ENCODE data around the gene PSTPIP1. TPM values are rescaled to one million over a fixed set of nuclear protein-coding genes. Genes with fewer than 3 reads are reported as not detected.

PSTPIP1 gene
- polyA plus RNA-seq, 1 donor (not counting 4 experiments of a cell fraction or from before 2014, with no cell fraction given) = 9.6 TPM

- no peak overlapping the region for H3K27ac ChIP-seq (ENCODE audit: control insufficient read depth, insufficient read depth, low read length)
- peaks cover 10% of the 10 kb centered on the region for H3K4me1 ChIP-seq (ENCODE audit: control insufficient read depth, extremely low read depth, insufficient read depth, low read length)
- H4K20me1 ChIP-seq (ENCODE audit: control insufficient read depth, extremely low read depth, insufficient read depth, low read length) = no peaks in the 10 kb centered on the region
- H3K36me3 ChIP-seq (ENCODE audit: control insufficient read depth in 2 of 2, extremely low read depth in 1 of 2, insufficient read depth in 2 of 2, low read length in 2 of 2) = no peaks in the 10 kb centered on the region
- no peak overlapping the region for H3K9ac ChIP-seq (ENCODE audit: control insufficient read depth, extremely low read depth, insufficient read depth, low read length)
- H3K27me3 ChIP-seq (ENCODE audit: control insufficient read depth, extremely low read depth, insufficient read depth, low read length) = no peaks in the 10 kb centered on the region
- no peak overlapping the region for H2AFZ ChIP-seq (ENCODE audit: control insufficient read depth, low read length)
- dilution Hi-C loops (cut with MboI; ENCODE audit: extremely low pct_ligation_motif_present, low sequenced_read_pairs) = no loop called here
- DNase-seq (ENCODE audit: low read depth, low spot score) (no peak), FAIRE-seq (no peak)
- no peak overlapping the region for H3K4me3 ChIP-seq (ENCODE audit: control insufficient read depth in 2 of 3, extremely low read depth in 1 of 3, insufficient read depth in 2 of 3, low read depth in 1 of 3, low read length in 3 of 3)
- peaks cover 7% of the 10 kb centered on the region for H3K79me2 ChIP-seq (ENCODE audit: control insufficient read depth, insufficient read depth, low read length)
- H3K9me1 ChIP-seq (ENCODE audit: control insufficient read depth, extremely low read depth, insufficient read depth, low read length) = peaks cover 3% of the 10 kb centered on the region
- H3K9me3 ChIP-seq (ENCODE audit: control insufficient read depth, low read depth, low read length) = no peaks in the 10 kb centered on the region
- TF ChIP-seq EZH2 (IDR thresholded peaks at IDR 0.05; ENCODE audit: low read length) = no peak
- TF ChIP-seq CTCF (optimal IDR thresholded peaks at IDR 0.05 in 1 of 3, IDR thresholded peaks at IDR 0.05 in 1 of 3, conservative IDR thresholded peaks at IDR 0.05 in 1 of 3; ENCODE audit: extremely low read depth in 1 of 3, insufficient read depth in 2 of 3, low read length in 3 of 3) = no peak
- H3K4me2 ChIP-seq (ENCODE audit: control insufficient read depth, extremely low read depth, insufficient read depth, low read depth, low read length) = no peak overlapping the region
Measured at GRCh38 chr15:77012117-77012712, 17.3 kb downstream of the PSTPIP1 start.

- Histone ChIP-seq H3K79me2 (ENCODE audit: control insufficient read depth, insufficient read depth, low read length) (peaks cover 7% of the 10 kb centered on the region), H3K27me3 (ENCODE audit: control insufficient read depth, extremely low read depth, insufficient read depth, low read length) (no peaks in the 10 kb centered on the region), H3K9me3 (ENCODE audit: control insufficient read depth, low read depth, low read length) (no peaks in the 10 kb centered on the region), H3K36me3 (ENCODE audit: control insufficient read depth in 2 of 2, extremely low read depth in 1 of 2, insufficient read depth in 2 of 2, low read length in 2 of 2) (no peaks in the 10 kb centered on the region), H4K20me1 (ENCODE audit: control insufficient read depth, extremely low read depth, insufficient read depth, low read length) (no peaks in the 10 kb centered on the region), H3K4me2 (ENCODE audit: control insufficient read depth, extremely low read depth, insufficient read depth, low read depth, low read length) (no peak overlapping the region), H3K4me1 (ENCODE audit: control insufficient read depth, extremely low read depth, insufficient read depth, low read length) (peaks cover 10% of the 10 kb centered on the region), H3K4me3 (ENCODE audit: control insufficient read depth in 2 of 3, extremely low read depth in 1 of 3, insufficient read depth in 2 of 3, low read depth in 1 of 3, low read length in 3 of 3) (no peak overlapping the region), H2AFZ (ENCODE audit: control insufficient read depth, low read length) (no peak overlapping the region), H3K9ac (ENCODE audit: control insufficient read depth, extremely low read depth, insufficient read depth, low read length) (no peak overlapping the region), H3K9me1 (ENCODE audit: control insufficient read depth, extremely low read depth, insufficient read depth, low read length) (peaks cover 3% of the 10 kb centered on the region), H3K27ac (ENCODE audit: control insufficient read depth, insufficient read depth, low read length) (no peak overlapping the region)
- FAIRE-seq = no peak
- DNase-seq (ENCODE audit: low read depth, low spot score) = no peak
- TF ChIP-seq CTCF (optimal IDR thresholded peaks at IDR 0.05 in 1 of 3, IDR thresholded peaks at IDR 0.05 in 1 of 3, conservative IDR thresholded peaks at IDR 0.05 in 1 of 3; ENCODE audit: extremely low read depth in 1 of 3, insufficient read depth in 2 of 3, low read length in 3 of 3) = no peak
- TF ChIP-seq EZH2 (IDR thresholded peaks at IDR 0.05; ENCODE audit: low read length) = no peak
- dilution Hi-C loops (cut with MboI; ENCODE audit: extremely low pct_ligation_motif_present, low sequenced_read_pairs) = no loop called here
Measured at GRCh38 chr15:77012868-77013267, 17.9 kb downstream of the PSTPIP1 start.
